MM.1S (cell line): ENCODE data around the gene AKAP5.

ENCODE experiments used
- CTCF ChIP-seq: fragments of 300-600 bp; sonication (generic); IDR thresholded peaks from 2 replicates; pipeline ENCODE4 v1.5.1; 2016; ENCODE audit warnings: antibody characterized with exemption, low read length, mixed read lengths
- EZH2 ChIP-seq: fragments of 300-600 bp; sonication (generic); optimal IDR thresholded peaks from 2 replicates; pipeline ENCODE3; 2017; ENCODE audit warnings: low read depth, mild to moderate bottlenecking, antibody characterized with exemption, low read length, mixed read lengths
- EZH2phosphoT487 ChIP-seq: fragments of 300-600 bp; sonication (generic); IDR thresholded peaks from 2 replicates; pipeline ENCODE4 v1.6.1; 2018; ENCODE audit warnings: antibody characterized with exemption, low read length

GRCh38 chr14:64501411-64502171 lies 36.3 kb downstream of the AKAP5 start:
- TF ChIP-seq EZH2 = no peak
- TF ChIP-seq CTCF = no peak
- no peak for TF ChIP-seq EZH2phosphoT487
